Measurements from ENCODE around the gene RSPRY1.

DNA sequence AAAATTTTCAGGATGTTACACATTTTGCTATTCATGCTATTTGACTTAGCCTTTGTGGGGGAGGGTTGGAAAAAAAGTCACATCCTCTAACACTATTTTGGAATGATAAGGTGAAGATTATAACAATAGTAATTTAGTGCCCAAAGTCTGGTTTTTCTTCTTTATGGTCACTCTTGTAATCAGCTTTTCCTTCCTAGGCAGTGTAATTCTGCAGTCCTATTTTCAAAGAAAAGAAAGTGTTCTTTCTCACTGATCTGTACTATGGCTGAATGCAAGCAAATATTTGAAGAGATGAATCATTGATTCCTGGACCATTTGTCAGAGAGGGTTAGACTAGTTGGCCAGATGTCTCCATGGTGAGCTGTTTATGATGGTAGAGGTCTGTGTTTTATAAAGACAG is 8.4 kb downstream of the RSPRY1 start:
- TF ChIP-seq, protein P1, sequence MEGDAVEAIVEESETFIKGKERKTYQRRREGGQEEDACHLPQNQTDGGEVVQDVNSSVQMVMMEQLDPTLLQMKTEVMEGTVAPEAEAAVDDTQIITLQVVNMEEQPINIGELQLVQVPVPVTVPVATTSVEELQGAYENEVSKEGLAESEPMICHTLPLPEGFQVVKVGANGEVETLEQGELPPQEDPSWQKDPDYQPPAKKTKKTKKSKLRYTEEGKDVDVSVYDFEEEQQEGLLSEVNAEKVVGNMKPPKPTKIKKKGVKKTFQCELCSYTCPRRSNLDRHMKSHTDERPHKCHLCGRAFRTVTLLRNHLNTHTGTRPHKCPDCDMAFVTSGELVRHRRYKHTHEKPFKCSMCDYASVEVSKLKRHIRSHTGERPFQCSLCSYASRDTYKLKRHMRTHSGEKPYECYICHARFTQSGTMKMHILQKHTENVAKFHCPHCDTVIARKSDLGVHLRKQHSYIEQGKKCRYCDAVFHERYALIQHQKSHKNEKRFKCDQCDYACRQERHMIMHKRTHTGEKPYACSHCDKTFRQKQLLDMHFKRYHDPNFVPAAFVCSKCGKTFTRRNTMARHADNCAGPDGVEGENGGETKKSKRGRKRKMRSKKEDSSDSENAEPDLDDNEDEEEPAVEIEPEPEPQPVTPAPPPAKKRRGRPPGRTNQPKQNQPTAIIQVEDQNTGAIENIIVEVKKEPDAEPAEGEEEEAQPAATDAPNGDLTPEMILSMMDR (IDR thresholded peaks at IDR 0.05; ENCODE audit: control extremely low read depth in 1 of 3, insufficient read depth in 1 of 3, low read depth in 1 of 3, low read length in 3 of 3): no peak
- TF ChIP-seq POLR2A (IDR thresholded peaks at IDR 0.05; ENCODE audit: control extremely low read depth in 1 of 2, low read depth in 2 of 2, low read length in 2 of 2): no peak
- no peak for TF ChIP-seq SIX5 (IDR thresholded peaks at IDR 0.05; ENCODE audit: low read depth, low read length)
- no peak for TF ChIP-seq SRF (IDR thresholded peaks at IDR 0.05; ENCODE audit: low read depth, low read length)
- TF ChIP-seq HDAC6 (IDR thresholded peaks at IDR 0.05; ENCODE audit: low read depth, low read length): no peak
- TF ChIP-seq GABPA (IDR thresholded peaks at IDR 0.05; ENCODE audit: borderline replicate concordance, insufficient read depth, low read length): no peak
- no peak for TF ChIP-seq EZH2 (IDR thresholded peaks at IDR 0.05; ENCODE audit: low read depth, low read length, severe bottlenecking)
- no peak for TF ChIP-seq MAFK (IDR thresholded peaks at IDR 0.05; ENCODE audit: low read depth, low read length)
- TF ChIP-seq KDM1A (IDR thresholded peaks at IDR 0.05; ENCODE audit: borderline replicate concordance, low read length): no peak
- TF ChIP-seq ASH2L (IDR thresholded peaks at IDR 0.05; ENCODE audit: low read length): no peak
- TF ChIP-seq SIRT6 (IDR thresholded peaks at IDR 0.05; ENCODE audit: low read length): no peak
- TF ChIP-seq NRF1 (IDR thresholded peaks at IDR 0.05; ENCODE audit: low read depth, low read length): no peak
- no peak for TF ChIP-seq JUND (IDR thresholded peaks at IDR 0.05; ENCODE audit: low read length)
- no peak for TF ChIP-seq EP300 (IDR thresholded peaks at IDR 0.05; ENCODE audit: borderline replicate concordance in 1 of 2, low read depth in 2 of 2, low read length in 2 of 2)

Data from H1 (cell line).